Kidney epithelial cell (primary cell): Measurements from ENCODE around the gene NRSN2. TPM values are rescaled to one million over a fixed set of nuclear protein-coding genes. Genes with fewer than 3 reads are reported as not detected.

ENCODE experiments used
- DNase-seq: peaks from one replicate; pipeline ENCODE4 v3.0.0-alpha.2; 2010; ENCODE audit warnings: low read depth
- H3K27me3 ChIP-seq: 2 replicates; pipeline ENCODE4 v1.6.0; 2011; ENCODE audit warnings: low read length; ENCODE audit not compliant: control insufficient read depth, insufficient read depth
- H3K36me3 ChIP-seq: 2 replicates; pipeline ENCODE4 v1.5.1; 2011; ENCODE audit warnings: low read length; ENCODE audit not compliant: control insufficient read depth, insufficient read depth
- H3K4me3 ChIP-seq: 2 replicates; pipeline ENCODE4 v1.5.1; 2011; ENCODE audit warnings: low read depth, mild to moderate bottlenecking, control low read depth, low read length
- total RNA-seq: library from RNA; depleted of rRNA; stranded (reverse); fragments of >200 nt; gene quantifications from 2 replicates; pipeline ENCODE4 v1.2.3, GENCODE V29; 2015
- TF ChIP-seq, protein P1 (sequence below): IDR thresholded peaks from 2 replicates; pipeline ENCODE4 v1.5.1; 2011; ENCODE audit warnings: mild to moderate bottlenecking, moderate library complexity, low read length, control low read depth, inconsistent platforms; ENCODE audit not compliant: insufficient read depth, poor library complexity, severe bottlenecking

Gene NRSN2
- total RNA-seq, 1 donor from 2014 or later = 36.9 TPM

DNA sequence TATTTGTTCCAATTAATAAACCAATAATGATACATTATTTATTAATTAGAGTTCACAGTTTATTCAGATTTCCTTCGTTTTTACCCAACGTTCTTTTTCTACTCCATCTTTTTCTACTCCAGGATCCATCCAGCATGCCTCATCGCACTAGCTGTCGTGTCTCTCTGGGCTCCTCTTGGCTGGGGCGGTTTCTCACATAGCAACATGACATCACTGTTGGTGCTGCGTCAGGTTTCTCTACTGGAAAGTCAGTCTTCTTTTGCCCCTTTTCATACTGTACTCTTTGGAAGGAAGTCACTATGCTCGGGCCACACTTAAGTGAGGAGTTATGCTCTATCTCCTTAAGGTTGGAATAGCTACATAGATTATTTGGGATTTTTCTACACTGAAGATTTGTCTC is 35.3 kb upstream of the NRSN2 start:
- Histone ChIP-seq H3K4me3 (no peak overlapping the region), H3K36me3 (no peaks in the 10 kb centered on the region), H3K27me3 (no peaks in the 10 kb centered on the region)
- no peak for DNase-seq
- TF ChIP-seq, protein P1, sequence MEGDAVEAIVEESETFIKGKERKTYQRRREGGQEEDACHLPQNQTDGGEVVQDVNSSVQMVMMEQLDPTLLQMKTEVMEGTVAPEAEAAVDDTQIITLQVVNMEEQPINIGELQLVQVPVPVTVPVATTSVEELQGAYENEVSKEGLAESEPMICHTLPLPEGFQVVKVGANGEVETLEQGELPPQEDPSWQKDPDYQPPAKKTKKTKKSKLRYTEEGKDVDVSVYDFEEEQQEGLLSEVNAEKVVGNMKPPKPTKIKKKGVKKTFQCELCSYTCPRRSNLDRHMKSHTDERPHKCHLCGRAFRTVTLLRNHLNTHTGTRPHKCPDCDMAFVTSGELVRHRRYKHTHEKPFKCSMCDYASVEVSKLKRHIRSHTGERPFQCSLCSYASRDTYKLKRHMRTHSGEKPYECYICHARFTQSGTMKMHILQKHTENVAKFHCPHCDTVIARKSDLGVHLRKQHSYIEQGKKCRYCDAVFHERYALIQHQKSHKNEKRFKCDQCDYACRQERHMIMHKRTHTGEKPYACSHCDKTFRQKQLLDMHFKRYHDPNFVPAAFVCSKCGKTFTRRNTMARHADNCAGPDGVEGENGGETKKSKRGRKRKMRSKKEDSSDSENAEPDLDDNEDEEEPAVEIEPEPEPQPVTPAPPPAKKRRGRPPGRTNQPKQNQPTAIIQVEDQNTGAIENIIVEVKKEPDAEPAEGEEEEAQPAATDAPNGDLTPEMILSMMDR = no peak

DNA sequence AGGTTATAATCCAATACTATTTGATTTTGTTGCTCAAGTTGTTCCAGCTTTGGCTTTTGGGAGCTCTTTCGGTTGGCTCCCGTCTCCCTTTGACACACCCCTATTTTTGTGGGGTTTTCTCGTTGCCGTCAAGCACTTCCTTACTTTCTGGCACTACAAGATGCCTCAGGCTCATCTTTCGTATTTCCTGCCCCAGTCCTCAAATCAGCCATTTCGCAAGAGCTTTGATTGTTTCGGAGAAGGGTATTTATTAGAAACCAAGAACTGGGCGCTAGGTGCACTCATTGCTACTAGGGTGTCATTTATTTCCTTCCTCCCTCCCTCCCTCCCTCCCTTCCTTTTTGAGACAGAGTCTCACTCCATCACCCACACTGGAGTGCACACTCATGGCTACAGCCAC is 34.8 kb upstream of the NRSN2 start:
- TF ChIP-seq, protein P1 = no peak
- no peak for DNase-seq
- Histone ChIP-seq H3K36me3 (no peaks in the 10 kb centered on the region), H3K4me3 (no peak overlapping the region), H3K27me3 (no peaks in the 10 kb centered on the region)

GRCh38 chr20:312866-313265 is 34.0 kb upstream of the NRSN2 start:
- Histone ChIP-seq H3K27me3 (no peaks in the 10 kb centered on the region), H3K36me3 (no peaks in the 10 kb centered on the region), H3K4me3 (no peak overlapping the region)
- TF ChIP-seq, protein P1 = no peak
- no peak for DNase-seq

- Histone ChIP-seq H3K27me3 (no peaks in the 10 kb centered on the region), H3K36me3 (no peaks in the 10 kb centered on the region), H3K4me3 (no peak overlapping the region)
- no peak for DNase-seq
- TF ChIP-seq, protein P1 = no peak
Observed at GRCh38 chr20:313402-313801, 33.5 kb upstream of the NRSN2 start.

DNA sequence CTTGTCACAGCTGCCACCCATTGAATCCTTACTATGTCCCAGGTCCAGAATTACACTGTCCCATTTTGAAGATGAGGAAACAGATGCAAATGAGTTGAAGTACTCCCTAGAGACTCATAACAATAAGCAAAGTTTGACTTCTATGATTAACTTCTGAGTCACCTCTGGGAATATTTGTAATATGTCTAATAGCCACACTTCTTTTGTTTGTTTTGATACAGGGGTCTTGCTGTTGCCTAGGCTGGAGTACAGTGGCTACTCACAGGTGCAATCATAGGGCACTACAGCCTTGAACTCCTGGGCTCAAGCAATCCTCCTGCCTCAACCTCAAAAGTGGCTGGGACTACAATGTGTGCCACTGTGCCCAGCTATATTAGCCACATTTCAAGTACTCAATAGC is 33.0 kb upstream of the NRSN2 start:
- no peak for DNase-seq
- TF ChIP-seq, protein P1 = no peak
- H3K4me3 ChIP-seq = no peak overlapping the region

DNA sequence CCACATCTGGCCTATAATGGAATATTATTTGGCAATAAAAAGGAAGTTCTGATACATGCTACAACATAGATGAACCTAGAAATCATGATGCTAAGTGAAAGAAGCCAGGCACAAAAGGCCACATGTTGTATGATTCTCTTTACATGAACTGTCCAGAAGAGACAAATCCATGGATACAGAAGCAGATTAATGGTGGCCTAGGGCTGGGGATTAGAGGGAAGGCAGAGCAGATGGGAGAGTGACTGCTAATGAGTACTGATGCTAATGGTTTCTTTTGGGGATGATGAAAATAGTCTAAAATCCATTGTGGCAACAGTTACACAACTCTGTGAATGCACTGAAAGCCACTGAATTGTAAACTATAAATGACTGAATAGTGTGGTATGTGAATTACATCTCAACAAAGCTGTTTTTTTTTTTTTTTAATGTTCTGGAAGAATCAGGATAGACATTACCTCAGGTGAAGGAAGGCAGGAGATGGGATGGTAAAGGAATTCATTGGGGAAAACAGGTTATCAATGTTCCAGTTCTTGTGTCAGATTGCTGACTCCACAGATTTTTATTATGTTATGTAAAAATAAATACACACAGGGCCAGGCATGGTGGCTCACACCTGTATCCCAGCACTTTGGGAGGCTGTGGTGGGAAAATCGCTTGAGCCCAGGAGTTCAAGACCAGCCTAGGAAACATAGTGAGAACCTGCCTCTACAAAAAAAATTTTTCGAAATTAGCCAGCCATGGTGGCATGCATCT is 30.4 kb upstream of the NRSN2 start:
- Histone ChIP-seq H3K27me3 (no peaks in the 10 kb centered on the region), H3K4me3 (no peak overlapping the region), H3K36me3 (no peaks in the 10 kb centered on the region)
- no peak for DNase-seq
- TF ChIP-seq, protein P1 = no peak

More for the DNA sequence above, 33.0 kb upstream of the NRSN2 start:
- no peaks in the 10 kb centered on the region for H3K27me3 ChIP-seq
- no peaks in the 10 kb centered on the region for H3K36me3 ChIP-seq
